A549 (cell line): ENCODE measurements around the gene OR7A17. TPM values are rescaled to one million over a fixed set of nuclear protein-coding genes. Genes with fewer than 3 reads are reported as not detected.

Experiments
- ATAC-seq, 2 experiments: fragments of 200-7000 bp in 1 of 2; fragments of >200 bp in 1 of 2; cut with Nextera tagmentation in 1 of 2; cut with Tn5 transposase in 1 of 2; 3 replicates each; pipeline versions ENCODE4 v1.8.0 to v1.9.1; 2018 to 2020; ENCODE audit warnings: mild to moderate bottlenecking in 1 of 2, moderate library complexity in 1 of 2
- CTCF ChIA-PET: fragments of 300-600 bp; sonication (Branson Sonifier 250); formaldehyde crosslinking; extraction: SDS; loops from one replicate; lab custom pipeline; 2021; ENCODE audit warnings: antibody characterized with exemption, inconsistent platforms; lab: Yijun Ruan, JAX
- POLR2A ChIA-PET: fragments of 350-600 bp; formaldehyde crosslinking; extraction: SDS; loops from one replicate; lab custom pipeline; 2021; ENCODE audit warnings: antibody characterized with exemption, inconsistent platforms; lab: Yijun Ruan, JAX
- DNase-seq, 2 experiments: peaks; one replicate each; pipeline versions ENCODE4 v3.0.0 to v3.0.0-alpha.2; 2011 to 2016; ENCODE audit warnings: low read depth in 1 of 2, low spot score in 1 of 2
- FAIRE-seq: peaks from 2 replicates; lab custom pipeline; 2011; peaks lifted over from hg19 to GRCh38; lab: Jason Lieb, UNC
- H3K27ac ChIP-seq, 2 experiments: fragments of >200 bp; sonication (Bioruptor Twin); formaldehyde crosslinking; 3 replicates each; pipeline ENCODE4 v1.5.1; 2016 to 2017
- H3K4me1 ChIP-seq: fragments of >200 bp; sonication (Bioruptor Twin); formaldehyde crosslinking; 3 replicates; pipeline ENCODE4 v1.6.1; 2016
- H3K4me2 ChIP-seq: fragments of >200 bp; sonication (Bioruptor Twin); formaldehyde crosslinking; 3 replicates; pipeline ENCODE4 v1.6.1; 2016
- H3K4me3 ChIP-seq: fragments of >200 bp; sonication (Bioruptor Twin); formaldehyde crosslinking; 3 replicates; pipeline ENCODE4 v1.5.1; 2016
- H3K9me3 ChIP-seq: fragments of >200 bp; sonication (Bioruptor Twin); formaldehyde crosslinking; 3 replicates; pipeline ENCODE4 v1.6.1; 2016
- ATOH8 ChIP-seq: fragments of 250-450 bp; sonication (Bioruptor Pico); IDR thresholded peaks from 2 replicates; pipeline ENCODE4 v1.5.0; 2020; ENCODE audit warnings: low read depth, mild to moderate bottlenecking, moderate library complexity
- BHLHE40 ChIP-seq: IDR thresholded peaks from 2 replicates; pipeline ENCODE4 v1.6.1; 2012; ENCODE audit warnings: low read depth, low read length, inconsistent platforms
- CEBPB ChIP-seq, 2 experiments: fragments of >200 bp in 1 of 2; sonication (Bioruptor Twin) in 1 of 2; formaldehyde crosslinking in 1 of 2; IDR thresholded peaks; 2 replicates each; pipeline ENCODE4 v1.6.1; 2012 to 2016
- CHD2 ChIP-seq: fragments of 150-350 bp; IDR thresholded peaks from 2 replicates; pipeline ENCODE4 v1.6.1; 2014; ENCODE audit warnings: low read length; ENCODE audit not compliant: partially characterized antibody
- EHMT2 ChIP-seq: fragments of 200-600 bp; sonication (generic); IDR thresholded peaks from 2 replicates; pipeline ENCODE4 v1.6.1; 2016; ENCODE audit warnings: antibody characterized with exemption, low read depth, mild to moderate bottlenecking, moderate library complexity
- EP300 ChIP-seq, 2 experiments: fragments of >200 bp; sonication (Bioruptor Twin); formaldehyde crosslinking; IDR thresholded peaks; 2 replicates in 1 of 2; 3 replicates in 1 of 2; pipeline ENCODE4 v1.6.1; 2016 to 2017
- GATA3 ChIP-seq: IDR thresholded peaks from 2 replicates; pipeline ENCODE4 v1.6.1; 2012; ENCODE audit warnings: borderline replicate concordance
- HDAC2 ChIP-seq: fragments of 200-600 bp; sonication (generic); IDR thresholded peaks from 2 replicates; pipeline ENCODE4 v1.6.1; 2016
- JUN ChIP-seq, 2 experiments: fragments of >200 bp; sonication (Bioruptor Twin); formaldehyde crosslinking; IDR thresholded peaks; 2 replicates in 1 of 2; 3 replicates in 1 of 2; pipeline ENCODE4 v1.6.1; 2016 to 2017
- KDM1A ChIP-seq: fragments of 200-600 bp; sonication (generic); IDR thresholded peaks from 2 replicates; pipeline ENCODE4 v1.6.1; 2016; ENCODE audit warnings: low read depth, mild to moderate bottlenecking
- MAZ ChIP-seq: fragments of 150-350 bp; IDR thresholded peaks from 2 replicates; pipeline ENCODE4 v1.6.1; 2014; ENCODE audit warnings: antibody characterized with exemption, low read depth, low read length, borderline replicate concordance
- NFE2L2 ChIP-seq: fragments of 150-350 bp; conservative IDR thresholded peaks from 2 replicates; pipeline ENCODE4 v1.6.1; 2014; ENCODE audit warnings: low read length
- NPAS2 ChIP-seq: fragments of 250-450 bp; sonication (Bioruptor Pico); IDR thresholded peaks from 2 replicates; pipeline ENCODE4 v1.8.0; 2022; ENCODE audit warnings: mild to moderate bottlenecking, moderate library complexity, borderline replicate concordance
- NR3C1 ChIP-seq: fragments of >200 bp; sonication (Bioruptor Twin); formaldehyde crosslinking; IDR thresholded peaks from 3 replicates; pipeline ENCODE4 v1.6.1; 2017
- POLR2AphosphoS2 ChIP-seq: conservative IDR thresholded peaks from 2 replicates; pipeline ENCODE4 v1.6.1; 2012; ENCODE audit warnings: low read length, improper control_type of control experiment, inconsistent platforms
- RNF2 ChIP-seq: fragments of 200-600 bp; sonication (generic); IDR thresholded peaks from 2 replicates; pipeline ENCODE4 v1.6.1; 2016; ENCODE audit warnings: low read depth, mild to moderate bottlenecking, antibody characterized with exemption, moderate library complexity, borderline replicate concordance
- SREBF2 ChIP-seq: fragments of 450-650 bp; IDR thresholded peaks from 2 replicates; pipeline ENCODE4 v1.6.1; 2014; ENCODE audit warnings: mild to moderate bottlenecking, moderate library complexity
- TFCP2L1 ChIP-seq: fragments of 250-450 bp; sonication (Bioruptor Pico); IDR thresholded peaks from 2 replicates; pipeline ENCODE4 v1.5.0; 2021; ENCODE audit warnings: mild to moderate bottlenecking
- USF2 ChIP-seq: fragments of 450-650 bp; IDR thresholded peaks from 2 replicates; pipeline ENCODE4 v1.6.1; 2014; ENCODE audit warnings: antibody characterized with exemption
- ZC3H11A ChIP-seq: fragments of 450-650 bp; IDR thresholded peaks from 2 replicates; pipeline ENCODE4 v1.6.1; 2014; ENCODE audit warnings: antibody characterized with exemption, mild to moderate bottlenecking
- ZSCAN20 ChIP-seq: fragments of 250-450 bp; sonication (Bioruptor Pico); IDR thresholded peaks from 2 replicates; pipeline ENCODE4 v1.8.0; 2022; ENCODE audit warnings: mild to moderate bottlenecking, moderate library complexity
- WGBS: methylation state at CpG from one replicate; pipeline ENCODE4 v1.1.6; 2017; ENCODE audit errors: missing lambda C conversion rate; 5-methylcytosine and 5-hydroxymethylcytosine counted together
- polyA minus RNA-seq: library from RNA; depleted of rRNA, polyadenylated mRNA; stranded (reverse); fragments of >200 nt; gene quantifications from 2 replicates; pipeline ENCODE4 v1.2.3, GENCODE V29; 2011; rRNA and poly(A)+ RNA removed
- polyA plus RNA-seq, 4 experiments: library from polyadenylated mRNA; depleted of rRNA in 3 of 4; stranded (reverse); fragments of >200 nt; fragmentation: RNase III in 1 of 4; extraction: RNeasy Plus Mini Kit Qiagen cat#74134 plus additional on column Dnase treatment in 1 of 4; gene quantifications; 2 replicates in 3 of 4; 3 replicates in 1 of 4; pipeline ENCODE4 v1.2.3, GENCODE V29; 2011 to 2017

Gene OR7A17
- polyA plus RNA-seq (2011; rRNA removed), result not detected in 2 replicates
- polyA plus RNA-seq (2012; cell fraction: cytosol; rRNA removed), result not detected in 2 replicates
- not detected in 2 replicates for polyA plus RNA-seq (2012; cell fraction: nucleus; rRNA removed)
- polyA plus RNA-seq (2017; fragmentation: RNase III; extraction: RNeasy Plus Mini Kit Qiagen cat#74134 plus additional on column Dnase treatment), result not detected in 3 replicates
- polyA minus RNA-seq, result not detected in 2 replicates

- POLR2A ChIA-PET, result no interaction called here
- CTCF ChIA-PET, result interaction anchor here (1.0 kb wide), 1 partner anchor 312 kb away, joined by 5 read pairs; no protein-coding TSS in a partner anchor
- TF ChIP-seq EP300 (IDR thresholded peaks at IDR 0.05), result no peak
- TF ChIP-seq ZSCAN20 (CRISPR knock-in tag), result no peak
- no peak for TF ChIP-seq SREBF2
- TF ChIP-seq NPAS2 (CRISPR knock-in tag), result no peak
- no peak for TF ChIP-seq CEBPB (IDR thresholded peaks at IDR 0.05)
Measured at GRCh38 chr19:14886032-14886431, at the start of gene OR7A17. TSS of gene OR7A17 (minus strand) at chr19:14886132. CDS start at chr19:14881355, 4,777 bp downstream.

GRCh38 chr19:14933506-14933905 lies 47.6 kb upstream of the OR7A17 start:
- ChIA-PET POLR2A (no interaction called here), CTCF (no interaction called here)
- no peak for DNase-seq
- H3K4me1 ChIP-seq, result no peaks in the 10 kb centered on the region
- TF ChIP-seq ZC3H11A (no peak), GATA3 (no peak), POLR2AphosphoS2 (no peak), TFCP2L1 (CRISPR knock-in tag) (no peak), JUN (IDR thresholded peaks at IDR 0.05) (no peak), NR3C1 (no peak), USF2 (no peak), MAZ (no peak), CHD2 (no peak), RNF2 (no peak), HDAC2 (no peak)
- TF ChIP-seq, all 56 proteins: peak for 0
- H3K27ac ChIP-seq, result no peak overlapping the region
- no peak overlapping the region for H3K4me3 ChIP-seq
- ATAC-seq, result no peak
- H3K4me2 ChIP-seq, result no peak overlapping the region
- no peaks in the 10 kb centered on the region for H3K9me3 ChIP-seq
- 0% methylated on average over 1 of the region's 1 CpG for WGBS
- no peak for FAIRE-seq

More at GRCh38 chr19:14886032-14886431, at the start of gene OR7A17:
- Histone ChIP-seq H3K4me3 (no peak within 1 kb of the TSS), H3K4me1 (no peaks in the 10 kb centered on the region), H3K27ac (no peak within 1 kb of the TSS), H3K9me3 (0 out of 3 replicates have a peak, but pooled peaks cover 4% of the 10 kb centered on the region), H3K4me2 (no peak within 1 kb of the TSS)
- WGBS, result 0% methylated on average over 4 of the region's 4 CpGs
- FAIRE-seq (no peak), ATAC-seq (no peak), DNase-seq (no peak)

GRCh38 chr19:14916848-14917247 lies 30.9 kb upstream of the OR7A17 start:
- ATAC-seq (no peak), DNase-seq (peak; percentile 2 to 5), FAIRE-seq (no peak)
- H3K4me1 ChIP-seq, result no peaks in the 10 kb centered on the region
- ChIA-PET POLR2A (no interaction called here), CTCF (interaction anchor here (0.7 kb wide), 1 partner anchor 111 kb away, joined by 3 read pairs; no protein-coding TSS in a partner anchor)
- H3K4me3 ChIP-seq, result no peak overlapping the region
- H3K27ac ChIP-seq, result no peak overlapping the region
- H3K4me2 ChIP-seq, result no peak overlapping the region
- 14% methylated on average over 5 of the region's 5 CpGs for WGBS
- TF ChIP-seq CEBPB (IDR thresholded peaks at IDR 0.05) (no peak), CHD2 (no peak), TFCP2L1 (CRISPR knock-in tag) (no peak), KDM1A (no peak), EHMT2 (no peak), BHLHE40 (no peak), NFE2L2 (no peak), ATOH8 (no peak)
- H3K9me3 ChIP-seq, result no peaks in the 10 kb centered on the region
